IMR-90 (cell line): Measurements from ENCODE around the gene ABCF3.

Experiments used
- CHD1 ChIP-seq: IDR thresholded peaks from 2 replicates; pipeline ENCODE4 v1.6.1; 2012; ENCODE audit warnings: low read depth, low read length, improper control_type of control experiment
- CTCF ChIP-seq: conservative IDR thresholded peaks from 2 replicates; pipeline ENCODE4 v1.5.1; 2012; ENCODE audit warnings: mild to moderate bottlenecking, low read depth, low read length, improper control_type of control experiment
- MAFK ChIP-seq: IDR thresholded peaks from 2 replicates; pipeline ENCODE4 v1.6.1; 2012; ENCODE audit warnings: low read depth, low read length, improper control_type of control experiment
- POLR2A ChIP-seq: IDR thresholded peaks from 2 replicates; pipeline ENCODE4 v1.6.1; 2012; ENCODE audit warnings: mild to moderate bottlenecking, low read depth, low read length
- RAD21 ChIP-seq: IDR thresholded peaks from 2 replicates; pipeline ENCODE4 v1.6.1; 2012; ENCODE audit warnings: low read length, improper control_type of control experiment
- TF ChIP-seq, protein P1 (sequence below): fragments of 150-350 bp; IDR thresholded peaks from 2 replicates; pipeline ENCODE4 v1.6.1; 2017; ENCODE audit warnings: mild to moderate bottlenecking, antibody characterized with exemption, low read length, low read depth

GRCh38 chr3:184181596-184181995, 4.4 kb upstream of the ABCF3 start:
- no peak for TF ChIP-seq CTCF
- TF ChIP-seq POLR2A, result no peak
- no peak for TF ChIP-seq CHD1
- no peak for TF ChIP-seq MAFK
- no peak for TF ChIP-seq RAD21
- TF ChIP-seq, protein P1, sequence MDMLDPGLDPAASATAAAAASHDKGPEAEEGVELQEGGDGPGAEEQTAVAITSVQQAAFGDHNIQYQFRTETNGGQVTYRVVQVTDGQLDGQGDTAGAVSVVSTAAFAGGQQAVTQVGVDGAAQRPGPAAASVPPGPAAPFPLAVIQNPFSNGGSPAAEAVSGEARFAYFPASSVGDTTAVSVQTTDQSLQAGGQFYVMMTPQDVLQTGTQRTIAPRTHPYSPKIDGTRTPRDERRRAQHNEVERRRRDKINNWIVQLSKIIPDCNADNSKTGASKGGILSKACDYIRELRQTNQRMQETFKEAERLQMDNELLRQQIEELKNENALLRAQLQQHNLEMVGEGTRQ, result no peak
